Measurements from ENCODE around the gene NID1. TPM values are rescaled to one million over a fixed set of nuclear protein-coding genes. Genes with fewer than 3 reads are reported as not detected.
"Not testable (repeated sequence)": the region's sequence is repeated elsewhere in the genome, so short reads cannot be mapped to it uniquely, and the experiment has no call there.

The NID1 gene
- total RNA-seq, 6 donors from 2014 or later = 26.8 to 81.1 (median 46.1) TPM

GRCh38 chr1:236081546-236082227 lies 16.8 kb upstream of the NID1 start:
- Histone ChIP-seq H3K27me3 (no peaks in the 10 kb centered on the region), H3K36me3 (no peaks in the 10 kb centered on the region), H3K4me1 (peaks cover 0 to 4% (median 0%) of the 10 kb centered on the region in 4 donors), H3K27ac (no peak overlapping the region), H3K4me3 (no peak overlapping the region), H3K9me3 (no peaks in the 10 kb centered on the region)
- 89 to 92% methylated on average over 9 to 10 of the region's 10 CpGs for WGBS, 2 donors
- DNase-seq = peak in 1 of 2 donors; percentile 57
- TF ChIP-seq POLR2AphosphoS5 (IDR thresholded peaks at IDR 0.05) (no peak), CTCF (IDR thresholded peaks at IDR 0.05) (no peak), POLR2A (IDR thresholded peaks at IDR 0.05) (no peak), EP300 (IDR thresholded peaks at IDR 0.05) (no peak)
- ATAC-seq (ENCODE audit: low FRiP score in 2 of 2) = peak in 1 of 2 donors; percentile 26

GRCh38 chr1:236079703-236080102 lies 14.8 kb upstream of the NID1 start:
- TF ChIP-seq POLR2AphosphoS5 (IDR thresholded peaks at IDR 0.05) (no peak), POLR2A (IDR thresholded peaks at IDR 0.05) (no peak), EP300 (IDR thresholded peaks at IDR 0.05) (no peak), CTCF (IDR thresholded peaks at IDR 0.05) (no peak)
- WGBS, 2 donors = 93 to 94% methylated on average over 5 of the region's 5 CpGs
- H3K27me3 ChIP-seq = no peaks in the 10 kb centered on the region
- no peak for ATAC-seq (ENCODE audit: low FRiP score in 2 of 2)
- no peak overlapping the region for H3K27ac ChIP-seq
- H3K9me3 ChIP-seq = no peaks in the 10 kb centered on the region
- no peak overlapping the region for H3K4me3 ChIP-seq
- no peak for DNase-seq
- H3K36me3 ChIP-seq = no peaks in the 10 kb centered on the region
- peaks cover 0 to 4% (median 0%) of the 10 kb centered on the region in 4 donors for H3K4me1 ChIP-seq

GRCh38 chr1:236078993-236079392 lies 14.1 kb upstream of the NID1 start:
- TF ChIP-seq POLR2AphosphoS5 (IDR thresholded peaks at IDR 0.05) = no peak
- no peak for TF ChIP-seq POLR2A (IDR thresholded peaks at IDR 0.05)
- no peak for TF ChIP-seq CTCF (IDR thresholded peaks at IDR 0.05)
- TF ChIP-seq EP300 (IDR thresholded peaks at IDR 0.05) = no peak
- Histone ChIP-seq H3K36me3 (no peaks in the 10 kb centered on the region), H3K27me3 (no peaks in the 10 kb centered on the region), H3K4me1 (peaks cover 0 to 4% (median 0%) of the 10 kb centered on the region in 4 donors), H3K27ac (no peak overlapping the region), H3K4me3 (no peak overlapping the region), H3K9me3 (no peaks in the 10 kb centered on the region)
- 91 to 93% methylated on average over 2 of the region's 2 CpGs for WGBS, 2 donors
- no peak for DNase-seq
- ATAC-seq (ENCODE audit: low FRiP score in 2 of 2) = no peak

- not testable (repeated sequence) for DNase-seq; H3K9me3 ChIP-seq; H3K4me1 ChIP-seq; H3K36me3 ChIP-seq; H3K4me3 ChIP-seq; H3K27ac ChIP-seq; H3K27me3 ChIP-seq; ATAC-seq (ENCODE audit: low FRiP score in 2 of 2)
- WGBS, 2 donors = 95 to 97% methylated on average over 4 of the region's 4 CpGs
Measured at GRCh38 chr1:236078077-236078476, 13.2 kb upstream of the NID1 start.

- no peaks in the 10 kb centered on the region for H3K27me3 ChIP-seq
- H3K27ac ChIP-seq = no peak overlapping the region
- H3K4me3 ChIP-seq = no peak overlapping the region
- no peak for ATAC-seq (ENCODE audit: low FRiP score in 2 of 2)
- DNase-seq = no peak
- no peaks in the 10 kb centered on the region for H3K4me1 ChIP-seq
- WGBS, 2 donors = 79 to 86% methylated on average over 4 of the region's 4 CpGs
- H3K36me3 ChIP-seq = no peaks in the 10 kb centered on the region
- TF ChIP-seq EP300 (IDR thresholded peaks at IDR 0.05) (no peak), POLR2AphosphoS5 (IDR thresholded peaks at IDR 0.05) (no peak), CTCF (IDR thresholded peaks at IDR 0.05) (no peak), POLR2A (IDR thresholded peaks at IDR 0.05) (no peak)
- peaks cover 0 to 2% (median 0%) of the 10 kb centered on the region in 4 donors for H3K9me3 ChIP-seq
Measured at GRCh38 chr1:236075848-236076247, 11.0 kb upstream of the NID1 start.

All from upper lobe of left lung (tissue), 6 donors.